DMS79 (cell line): Measurements from ENCODE around the gene AKAP10.
"Not testable (repeated sequence)": the region's sequence is repeated elsewhere in the genome, so short reads cannot be mapped to it uniquely, and the experiment has no call there.

Experiments used
- DNase-seq: peaks from one replicate; lab custom pipeline; 2025; lab: John Stamatoyannopoulos, UW

Gene AKAP10

DNA sequence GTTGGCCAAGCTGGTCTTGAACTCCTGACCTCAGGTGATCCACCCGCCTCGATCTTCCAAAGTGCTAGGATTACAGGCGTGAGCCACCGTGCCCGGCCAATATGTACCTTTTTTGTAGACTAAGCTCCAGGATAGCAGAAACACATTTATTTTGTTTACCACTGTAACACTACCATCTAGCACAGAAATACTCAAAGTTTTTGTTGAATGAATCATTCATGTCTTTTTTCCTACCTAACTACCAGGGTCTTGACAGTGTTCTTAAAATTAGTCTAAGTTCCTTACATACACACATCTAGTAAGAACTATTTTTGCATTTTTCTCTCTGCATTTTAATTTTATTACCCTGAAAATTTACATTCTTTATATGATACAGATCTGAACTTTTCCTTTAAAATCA lies 44.4 kb downstream of the AKAP10 start:
- no peak for DNase-seq

DNA sequence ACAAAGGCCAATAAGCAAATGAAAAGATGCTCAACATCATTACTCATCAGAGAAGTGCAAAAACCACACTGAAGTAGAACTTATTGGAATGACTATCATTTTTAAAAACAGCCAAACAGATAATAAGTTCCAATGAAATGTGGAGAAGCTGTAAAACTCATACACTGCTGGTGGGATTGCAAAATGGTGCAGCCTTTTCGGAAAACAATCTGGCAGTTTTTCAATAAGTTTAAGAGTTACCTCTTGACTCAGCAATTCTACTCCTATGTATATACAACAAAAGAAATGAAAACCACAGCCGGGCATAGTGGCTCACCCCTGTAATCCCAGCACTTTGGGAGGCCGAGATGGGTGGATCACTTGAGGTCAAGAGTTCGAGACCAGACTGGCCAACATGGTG lies 49.3 kb downstream of the AKAP10 start:
- DNase-seq: no peak

DNA sequence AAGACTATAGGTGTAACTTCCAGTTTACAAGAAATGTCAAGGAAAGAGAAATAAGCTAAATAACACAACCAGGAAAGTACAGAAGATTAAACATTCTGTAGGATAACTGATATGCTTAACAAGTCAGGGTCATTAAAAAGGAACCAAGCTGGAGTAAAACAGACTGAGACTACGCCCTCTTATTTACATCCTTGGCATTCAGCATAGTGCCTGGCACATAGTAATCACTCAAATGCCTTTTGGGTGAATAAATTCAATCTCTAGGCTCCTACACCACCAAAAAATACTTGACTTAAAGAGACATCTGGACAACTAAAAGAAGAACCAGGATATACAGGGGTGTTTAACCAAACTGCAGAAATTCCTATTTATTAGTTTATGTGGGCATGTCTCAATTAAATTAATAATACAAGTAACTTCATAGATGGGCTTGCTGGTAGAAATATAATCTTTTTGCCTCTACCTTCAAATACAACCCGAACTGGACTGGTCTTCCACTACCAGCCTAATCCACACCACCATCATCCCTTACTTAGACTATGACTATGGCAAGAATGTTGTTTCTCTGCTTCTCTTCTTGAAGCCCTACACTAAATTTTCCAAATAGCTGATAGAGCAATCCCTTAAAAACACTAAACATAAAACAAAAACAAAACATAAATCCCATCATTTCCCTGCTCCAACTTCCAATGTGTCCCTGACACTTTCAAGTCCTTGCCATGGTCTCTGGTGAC lies 62.2 kb downstream of the AKAP10 start:
- DNase-seq: no peak

DNA sequence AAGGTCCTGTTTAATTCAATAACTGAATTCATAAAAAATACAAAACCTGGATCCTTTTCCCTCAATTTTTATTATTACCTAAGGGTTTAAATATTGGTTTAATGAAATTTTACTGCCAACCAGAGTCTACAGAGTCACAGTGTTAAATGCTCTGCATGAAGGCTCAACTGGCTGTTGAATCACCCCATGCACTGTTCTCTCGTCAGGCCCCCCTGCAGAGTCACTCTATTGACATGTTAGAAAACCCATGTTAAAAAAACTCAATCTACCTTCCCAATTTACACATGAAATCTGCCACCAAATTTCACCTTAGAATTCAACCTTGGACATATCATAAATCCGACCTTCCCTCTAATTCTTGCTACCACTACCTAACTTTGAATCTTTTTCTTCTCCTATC lies 66.6 kb downstream of the AKAP10 start:
- DNase-seq: no peak

DNA sequence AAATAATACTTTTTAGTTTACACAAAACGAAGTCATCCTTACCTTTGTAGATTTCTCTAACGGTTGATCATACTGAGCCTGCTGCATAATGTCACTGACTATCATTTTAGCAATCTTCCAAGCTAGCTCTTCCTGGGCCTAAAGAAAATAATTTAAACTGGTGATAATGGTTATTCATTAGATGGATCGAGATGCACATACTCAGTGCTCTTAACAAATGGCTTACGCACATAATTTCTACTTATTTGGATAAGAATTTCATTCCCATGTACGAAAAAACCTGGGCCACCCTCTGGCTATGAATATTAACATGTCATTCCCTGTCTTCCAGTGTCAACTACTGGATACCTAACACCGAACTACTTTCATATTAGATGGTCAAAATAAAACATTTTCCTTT lies 68.5 kb downstream of the AKAP10 start:
- DNase-seq: no peak

DNA sequence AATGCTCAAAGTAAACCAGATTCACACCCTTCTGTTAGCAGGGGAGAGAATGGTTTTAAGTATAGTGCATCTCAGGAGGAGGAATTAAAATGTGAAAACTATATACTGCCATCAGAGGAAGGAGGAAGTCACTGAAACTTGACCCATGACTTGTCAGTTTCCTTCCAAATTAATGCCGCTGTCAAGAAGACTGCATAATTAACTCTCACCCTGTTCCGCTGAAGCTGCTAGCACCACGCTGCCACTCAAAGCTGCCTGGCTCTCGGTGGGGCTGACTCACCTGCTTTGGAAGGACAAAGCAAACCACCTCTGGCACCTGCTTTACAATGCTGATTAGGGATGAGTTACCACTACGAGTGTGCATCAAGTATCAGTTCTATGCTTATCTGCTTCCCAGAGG lies 72.1 kb downstream of the AKAP10 start:
- DNase-seq: no peak

DNA sequence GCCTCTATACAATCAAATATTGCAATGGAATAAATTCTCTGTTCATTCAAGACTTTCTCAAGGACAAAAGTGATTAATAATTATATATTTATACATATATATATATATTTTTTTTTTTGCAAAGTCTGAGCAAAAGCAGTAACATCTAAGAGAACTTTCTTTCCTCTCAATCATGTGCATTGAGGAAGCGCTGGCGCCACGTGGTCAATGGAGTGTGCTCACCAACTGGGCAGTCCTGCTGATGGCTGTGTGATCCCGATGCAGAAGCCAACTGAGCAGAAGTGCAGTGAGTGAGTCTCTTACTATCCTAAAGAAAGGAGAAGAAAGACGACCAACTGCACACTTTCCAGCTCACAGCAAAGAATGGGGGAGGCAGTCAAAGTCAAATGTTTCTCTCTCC lies 72.7 kb downstream of the AKAP10 start:
- no peak for DNase-seq

DNA sequence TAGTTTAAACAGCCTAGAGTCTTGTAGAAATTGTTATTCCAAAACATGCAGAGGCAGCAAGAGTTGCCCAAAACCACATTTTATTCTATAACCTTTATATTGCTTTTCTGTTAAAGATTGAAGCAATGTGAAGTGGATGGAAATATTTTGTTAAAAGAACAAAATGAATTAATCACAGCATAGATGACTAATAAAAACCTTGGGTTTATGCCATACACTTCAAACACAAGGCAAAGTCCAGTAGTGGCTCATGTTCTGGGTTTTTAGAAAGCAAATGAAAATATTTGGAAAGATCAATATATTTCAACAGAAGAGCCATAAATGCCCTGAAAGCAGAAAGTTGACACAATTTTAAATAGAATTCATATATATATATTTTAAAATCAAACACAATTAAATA lies 73.2 kb downstream of the AKAP10 start:
- no peak for DNase-seq

DNA sequence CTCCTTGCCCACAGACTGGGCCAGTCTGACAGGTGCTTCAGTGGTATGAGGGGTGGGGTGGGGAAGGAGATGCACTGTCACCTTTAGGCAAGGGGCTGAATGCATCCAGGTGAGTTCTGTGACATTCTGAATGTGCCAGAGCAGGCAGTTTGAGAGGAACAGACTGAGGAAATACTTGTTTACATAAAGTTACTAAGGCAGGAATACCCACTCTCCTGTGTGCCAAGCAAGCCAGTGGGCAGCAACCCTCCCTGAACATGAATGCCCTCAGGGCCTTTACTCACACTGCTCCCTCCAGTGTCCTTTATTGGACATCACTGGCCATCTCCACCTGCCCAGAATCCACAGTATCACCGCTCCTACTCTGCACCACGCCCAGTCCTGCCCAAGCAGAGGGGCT lies 76.8 kb downstream of the AKAP10 start:
- no peak for DNase-seq

DNA sequence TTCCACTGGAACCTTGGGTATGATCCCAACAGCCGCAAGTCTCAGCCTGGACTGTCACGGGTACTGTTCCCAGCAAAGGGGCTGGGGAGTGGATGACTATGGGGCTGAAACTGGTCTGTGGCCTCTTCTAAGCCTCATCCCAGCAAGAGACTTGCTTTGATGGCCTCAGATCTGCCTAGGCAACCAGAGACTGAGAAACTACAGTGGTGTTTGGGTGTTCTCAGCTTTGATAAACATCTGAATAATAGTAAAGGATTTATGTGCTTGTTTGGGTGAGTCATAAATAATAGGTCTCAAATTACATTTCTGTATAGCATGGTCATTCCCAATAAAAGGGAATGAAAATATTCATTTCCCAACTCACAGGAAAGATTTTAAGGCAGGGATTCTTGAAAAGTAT lies 79.7 kb downstream of the AKAP10 start:
- no peak for DNase-seq

DNA sequence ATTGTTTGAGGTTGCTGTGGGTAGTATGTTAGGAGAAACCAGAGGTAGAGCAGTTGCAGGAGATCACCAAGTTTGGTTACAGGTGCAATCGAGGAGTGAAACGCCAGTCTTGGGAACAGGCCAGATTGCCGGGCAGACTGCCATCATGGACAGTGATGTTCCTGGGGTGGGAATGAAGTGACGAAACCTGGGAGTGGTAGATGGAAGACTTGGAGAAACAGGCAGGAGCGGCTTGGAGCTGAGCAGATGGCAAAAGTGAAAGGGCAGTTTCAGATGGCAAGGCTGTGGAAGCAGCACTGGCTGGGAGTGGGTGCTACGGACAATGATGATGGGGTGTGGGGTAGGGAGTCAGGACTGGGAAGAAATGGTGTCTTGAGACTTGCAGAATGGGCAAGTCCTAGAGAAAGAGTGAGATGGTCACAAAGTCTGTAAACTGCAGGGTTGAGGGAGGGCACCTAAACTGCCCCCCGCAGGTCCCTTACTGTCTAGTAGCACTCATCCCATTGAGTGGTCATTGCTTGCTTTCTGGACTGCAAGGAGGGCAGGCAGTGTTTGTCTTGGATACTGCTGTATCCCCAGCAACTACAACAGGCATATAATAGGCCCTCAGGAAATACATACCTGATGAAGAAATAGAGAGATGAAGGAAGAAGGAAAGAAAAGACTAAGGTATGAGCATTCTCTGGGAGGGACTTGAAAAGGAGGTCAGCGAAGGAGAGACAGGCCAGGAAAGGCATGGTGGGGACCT lies 80.4 kb downstream of the AKAP10 start:
- peak; percentile 7 for DNase-seq

DNA sequence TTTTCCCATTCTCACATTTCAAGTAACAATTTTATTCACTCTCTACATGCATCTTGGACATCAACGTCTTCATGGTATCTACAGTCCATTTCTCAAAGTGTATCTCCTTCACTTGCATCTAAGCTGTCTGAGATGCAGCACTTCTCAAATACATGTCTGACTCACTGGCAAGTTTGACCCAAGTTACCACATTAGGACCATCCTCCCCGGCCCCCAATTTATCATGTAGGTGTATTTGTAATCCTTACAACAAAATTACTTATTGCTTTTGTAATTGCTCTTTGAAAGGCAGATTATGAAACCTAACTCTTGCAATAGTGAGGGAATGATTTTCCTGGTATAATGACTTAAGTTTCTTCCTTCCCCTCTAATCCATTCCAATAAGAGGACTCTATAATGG lies 80.9 kb downstream of the AKAP10 start:
- DNase-seq: no peak

DNA sequence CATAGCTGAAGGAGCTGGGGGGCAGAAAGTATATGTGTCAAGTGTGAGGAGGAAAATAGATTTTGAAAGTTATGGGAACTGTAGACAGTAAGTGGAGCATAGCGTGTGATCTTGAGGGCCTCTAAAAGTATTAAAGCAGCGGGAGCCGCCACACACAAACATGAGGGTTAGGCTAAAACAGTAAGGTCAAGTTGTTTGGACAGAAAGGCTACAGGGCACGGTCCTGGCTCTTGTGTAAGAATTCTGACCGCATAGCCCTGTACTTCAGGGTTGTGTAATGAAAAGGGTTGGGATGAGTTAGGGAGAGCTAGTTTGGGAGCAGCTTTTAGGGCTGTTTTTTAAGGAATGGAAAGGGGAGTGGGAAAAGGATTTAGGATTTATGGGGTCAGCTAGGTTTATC lies 87.1 kb downstream of the AKAP10 start:
- DNase-seq: not testable (repeated sequence)

DNA sequence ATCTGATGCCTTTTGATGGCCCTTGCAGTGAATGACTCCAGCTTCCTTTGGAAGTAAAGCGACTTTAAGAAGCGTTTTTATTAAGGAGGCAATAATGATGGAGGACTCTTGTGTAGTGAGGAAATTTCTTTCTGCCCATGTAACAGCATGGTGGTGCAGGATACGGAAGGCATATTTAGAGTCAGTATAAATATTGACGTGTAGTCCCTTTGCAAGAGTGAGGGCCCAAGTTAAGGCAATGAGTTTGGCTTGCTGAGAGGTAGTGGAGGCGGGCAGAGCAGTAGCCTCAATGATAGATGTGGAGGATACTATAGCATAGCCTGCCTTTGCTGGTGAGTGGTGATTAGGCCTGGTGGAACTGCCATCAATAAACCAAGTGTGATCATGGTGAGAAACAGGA lies 87.6 kb downstream of the AKAP10 start:
- not testable (repeated sequence) for DNase-seq

DNA sequence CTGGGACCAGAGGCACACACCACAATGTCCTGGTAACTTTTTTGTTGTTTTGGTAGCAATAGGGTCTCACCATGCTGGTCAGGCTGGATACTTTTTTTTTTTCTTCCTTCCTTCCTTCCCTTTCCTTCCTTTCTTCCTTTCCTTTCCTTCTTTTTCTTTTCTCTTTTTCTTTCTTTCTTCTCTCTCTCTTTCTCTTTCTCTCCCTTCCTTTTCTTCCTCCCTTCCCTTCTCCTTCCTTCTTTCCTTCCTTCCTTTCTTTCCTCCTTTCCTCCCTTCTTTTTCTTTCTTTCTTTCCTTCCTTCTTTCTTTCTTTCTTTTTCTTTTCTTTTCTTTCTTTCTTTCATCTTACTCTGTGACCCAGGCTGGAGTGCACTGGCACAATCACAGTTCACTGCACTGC lies 91.5 kb downstream of the AKAP10 start:
- no peak for DNase-seq

DNA sequence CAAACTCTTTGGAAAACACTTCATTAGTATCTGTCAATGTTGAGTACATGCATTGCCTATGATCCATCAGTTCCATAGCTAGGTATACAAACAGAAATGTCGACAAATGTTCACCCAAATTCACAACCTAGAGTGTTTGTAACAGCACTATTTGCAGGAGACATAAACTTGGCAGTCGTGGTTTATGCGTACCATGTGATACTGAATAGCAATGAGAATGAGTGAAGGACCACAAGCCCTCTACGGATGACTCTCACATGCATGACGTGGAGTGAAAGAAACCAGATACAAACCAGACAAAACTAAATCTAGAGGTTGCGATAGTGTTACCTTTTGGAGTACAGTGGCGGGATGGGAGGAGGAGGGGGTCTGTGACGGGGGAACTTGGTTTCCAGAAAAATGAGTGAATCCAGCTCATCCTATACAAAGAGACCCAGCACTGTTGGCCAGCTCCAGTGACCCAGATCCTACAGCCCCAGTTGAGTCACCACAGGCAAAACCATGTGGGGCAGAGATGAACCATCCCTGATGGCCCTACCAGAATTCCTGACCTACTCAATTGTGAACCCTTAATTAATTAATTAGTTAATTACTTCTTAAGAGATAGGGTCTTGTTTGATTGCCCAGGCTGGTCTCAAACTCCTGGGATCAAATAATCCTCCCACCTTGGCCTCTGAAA lies 94.0 kb downstream of the AKAP10 start:
- DNase-seq: no peak

DNA sequence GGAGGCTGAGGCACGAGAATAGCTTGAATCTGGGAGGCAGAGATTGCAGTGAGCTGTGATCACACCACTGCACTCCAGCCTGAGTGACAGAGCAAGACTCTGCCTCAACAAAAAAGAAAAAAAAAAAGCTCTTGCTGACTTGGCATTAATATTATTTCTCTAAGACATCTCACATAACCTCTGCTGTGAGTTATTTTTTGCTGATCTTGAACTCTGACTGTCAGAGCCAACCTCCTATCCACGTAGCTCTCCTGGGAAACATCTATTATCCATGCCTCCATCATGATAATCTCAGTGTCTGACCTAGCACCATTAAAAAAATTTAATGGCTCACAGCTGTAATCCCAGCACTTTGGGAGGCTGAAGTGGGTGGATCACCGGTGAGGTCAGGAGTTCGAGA lies 97.2 kb downstream of the AKAP10 start:
- no peak for DNase-seq

DNA sequence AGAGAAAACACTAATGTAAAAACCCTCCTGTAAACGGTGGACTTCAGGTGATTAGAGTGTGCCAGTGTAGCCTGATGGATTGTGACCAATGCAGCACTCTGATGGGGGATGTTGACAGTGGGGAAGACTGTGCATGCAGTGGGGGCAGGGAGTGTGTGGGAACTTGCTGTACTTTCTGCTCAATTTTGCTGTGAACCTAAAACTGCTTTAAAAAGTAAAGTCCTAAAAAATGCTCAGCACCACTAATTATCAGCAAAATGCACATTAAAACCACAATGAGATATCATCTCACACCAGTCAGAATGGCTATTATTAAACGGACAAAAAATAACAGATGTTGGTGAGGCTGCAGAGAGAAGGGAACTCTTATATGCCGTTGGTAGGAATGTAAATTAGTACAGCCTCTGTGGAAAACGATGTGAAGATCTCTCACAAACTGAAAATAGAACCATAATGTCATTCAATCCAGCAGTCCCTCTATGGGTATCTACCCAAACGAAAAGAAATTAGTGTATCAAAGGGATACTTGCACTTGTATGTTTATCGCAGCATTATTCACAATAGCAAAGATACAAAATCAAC lies 100.2 kb downstream of the AKAP10 start:
- no peak for DNase-seq

DNA sequence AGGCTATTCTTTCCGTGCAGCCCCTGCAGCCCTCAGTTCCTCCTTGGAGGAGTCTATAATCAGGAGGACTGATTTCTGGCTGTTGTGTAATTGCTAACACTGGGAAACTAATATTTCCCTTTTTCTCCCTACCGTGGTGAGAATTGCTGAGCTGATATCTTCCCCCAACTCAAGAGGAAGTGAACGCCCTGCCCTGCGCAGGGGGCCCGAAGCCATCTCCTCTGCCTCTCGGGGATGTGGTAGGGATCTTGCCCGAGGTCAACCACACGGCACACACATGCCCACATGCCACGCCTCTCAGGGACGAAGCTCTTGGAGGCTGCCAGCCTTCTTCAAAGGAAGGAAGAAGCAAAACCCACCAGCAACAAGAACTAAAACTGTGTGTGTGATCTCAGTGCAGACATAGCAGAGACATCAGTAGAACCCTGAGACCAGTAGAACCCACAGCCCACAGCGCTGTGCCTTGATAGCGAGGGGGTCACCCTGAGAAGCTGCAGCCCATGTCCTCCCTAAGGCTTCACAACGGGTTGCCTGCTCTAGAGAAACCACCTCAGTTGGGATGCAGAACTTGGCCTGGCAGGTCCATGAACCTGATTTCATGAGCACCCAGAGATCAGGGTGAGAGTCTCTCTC lies 101.0 kb downstream of the AKAP10 start:
- DNase-seq: no peak

DNA sequence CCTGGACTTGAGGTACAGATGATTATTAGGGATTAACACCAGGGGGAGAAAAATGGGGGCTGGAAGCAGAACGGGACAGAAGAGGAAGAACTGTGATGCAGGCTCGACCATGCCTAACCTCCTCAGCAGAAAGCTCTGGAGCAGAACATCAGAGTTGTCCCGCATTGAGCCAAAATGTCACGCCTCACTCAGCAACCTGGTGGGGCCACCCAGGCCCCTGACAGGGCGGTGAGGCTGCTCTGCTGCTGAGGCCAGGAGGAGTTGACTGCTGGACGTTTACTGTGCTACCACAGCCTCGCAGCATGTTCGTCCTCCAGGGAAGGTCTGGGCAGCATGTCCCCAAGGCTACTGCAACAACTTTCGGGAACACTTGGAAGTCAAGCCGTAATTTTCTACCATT lies 103.4 kb downstream of the AKAP10 start:
- DNase-seq: no peak

DNA sequence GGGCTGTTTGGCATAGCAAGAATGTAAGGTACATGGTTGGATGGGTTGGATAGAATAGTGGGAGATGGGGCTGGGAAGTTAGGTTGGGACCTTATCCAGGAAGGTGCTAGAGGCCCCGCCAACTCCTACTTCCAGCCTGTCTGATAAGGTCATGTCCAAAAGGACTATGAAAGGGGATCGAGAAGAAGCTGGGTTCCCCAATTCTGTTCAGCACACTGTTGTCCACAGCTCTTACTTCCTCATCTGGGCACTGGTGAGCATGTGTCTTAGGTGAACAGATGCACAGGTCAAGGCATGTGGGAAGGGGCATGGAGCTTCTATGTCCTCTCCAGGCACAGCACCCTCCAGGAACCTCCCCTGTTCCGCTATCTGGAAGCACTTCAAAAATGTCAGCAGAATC lies 104.3 kb downstream of the AKAP10 start:
- no peak for DNase-seq

DNA sequence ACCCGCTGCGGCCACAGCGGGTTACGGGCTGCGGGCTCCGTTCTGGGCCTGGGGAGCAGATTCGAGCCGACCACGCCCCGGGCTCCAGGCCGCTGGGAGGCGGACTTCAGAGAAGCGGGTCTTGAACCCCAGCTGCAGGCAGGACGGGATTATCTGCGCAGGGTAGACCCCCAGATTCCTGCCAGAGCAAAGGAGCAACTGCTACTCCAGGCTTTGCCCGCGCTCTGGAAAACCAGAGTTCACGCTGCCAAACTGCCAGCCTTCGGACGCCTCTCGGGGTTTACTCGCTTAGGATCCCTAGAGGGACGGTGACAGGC lies 109.6 kb downstream of the AKAP10 start:
- DNase-seq: no peak
